Vagina (tissue), 2 donors: ENCODE data around the gene EXOC2. TPM values are rescaled to one million over a fixed set of nuclear protein-coding genes. Genes with fewer than 3 reads are reported as not detected.

Source experiments
- DNase-seq, 2 donors: peaks; one replicate each; pipeline ENCODE4 v3.0.0-alpha.2; 2017; ENCODE audit errors: extremely low spot score in 2 of 2
- H3K27ac ChIP-seq: fragments of 200-600 bp; sonication (generic); one replicate; pipeline ENCODE4 v1.5.1; 2019
- H3K27me3 ChIP-seq: fragments of 200-600 bp; sonication (generic); one replicate; pipeline ENCODE4 v1.5.1; 2019
- H3K36me3 ChIP-seq, 2 donors: fragments of 200-600 bp; sonication (generic); one replicate each; pipeline ENCODE4 v1.5.1; 2017 to 2019
- H3K4me1 ChIP-seq: fragments of 200-600 bp; sonication (generic); one replicate; pipeline ENCODE4 v1.5.1; 2019
- H3K4me3 ChIP-seq, 2 donors: fragments of 200-600 bp; sonication (generic); 1 replicate in 1 of 2; 2 replicates in 1 of 2; pipeline ENCODE4 v1.5.1; 2016 to 2019
- H3K9me3 ChIP-seq: fragments of 200-600 bp; sonication (generic); one replicate; pipeline ENCODE4 v1.5.1; 2019
- CTCF ChIP-seq, 3 experiments: fragments of 450-650 bp in 2 of 3; fragments of 200-600 bp in 1 of 3; sonication (generic) in 1 of 3; IDR thresholded peaks; one replicate each; pipeline ENCODE4 v1.5.1; 2017 to 2019; ENCODE audit warnings: antibody characterized with exemption in 3 of 3, mild to moderate bottlenecking in 2 of 3, moderate library complexity in 2 of 3
- POLR2A ChIP-seq, 2 donors: fragments of 450-650 bp; IDR thresholded peaks; one replicate each; pipeline ENCODE4 v1.6.1; 2017; ENCODE audit warnings: antibody characterized with exemption in 2 of 2, mild to moderate bottlenecking in 2 of 2, moderate library complexity in 2 of 2
- POLR2AphosphoS5 ChIP-seq, 2 donors: sonication (generic); formaldehyde crosslinking; IDR thresholded peaks; one replicate each; pipeline ENCODE4 v1.9.0; 2017; ENCODE audit warnings: antibody characterized with exemption in 2 of 2, mild to moderate bottlenecking in 2 of 2, low read depth in 1 of 2; ENCODE audit not compliant: insufficient read depth in 1 of 2
- intact Hi-C: fragments of 100-400 bp; cut with DNase I; formaldehyde crosslinking; loops from one replicate; pipeline ENCODE4 v1.15.1; 2023
- total RNA-seq: library from RNA; depleted of rRNA; stranded (reverse); fragments of >200 nt; gene quantifications from one replicate; pipeline ENCODE4 v1.2.3, GENCODE V29; 2016

The EXOC2 gene
- total RNA-seq, 1 donor from 2014 or later, result 23.6 TPM

- Histone ChIP-seq H3K9me3 (no peaks in the 10 kb centered on the region), H3K4me1 (no peaks in the 10 kb centered on the region), H3K27ac (no peak overlapping the region), H3K4me3 (no peak overlapping the region), H3K27me3 (no peaks in the 10 kb centered on the region), H3K36me3 (no peaks in the 10 kb centered on the region)
- intact Hi-C loops, result no loop called here
- no peak for TF ChIP-seq CTCF (IDR thresholded peaks at IDR 0.05)
- TF ChIP-seq POLR2A (IDR thresholded peaks at IDR 0.05), result no peak
- TF ChIP-seq POLR2AphosphoS5 (IDR thresholded peaks at IDR 0.05; ENCODE audit: insufficient read depth in 1 of 2, low read depth in 1 of 2), result no peak
- no peak for DNase-seq
These were observed 253.2 kb downstream of the EXOC2 start for GRCh38 chr6:439641-440167.

GRCh38 chr6:438634-439170 is 254.2 kb downstream of the EXOC2 start:
- H3K27me3 ChIP-seq, result no peaks in the 10 kb centered on the region
- H3K9me3 ChIP-seq, result no peaks in the 10 kb centered on the region
- intact Hi-C loops, result no loop called here
- DNase-seq, result peak; percentile 67 to 70
- TF ChIP-seq POLR2A (IDR thresholded peaks at IDR 0.05) (no peak), CTCF (IDR thresholded peaks at IDR 0.05) (no peak), POLR2AphosphoS5 (IDR thresholded peaks at IDR 0.05; ENCODE audit: insufficient read depth in 1 of 2, low read depth in 1 of 2) (no peak)
- H3K36me3 ChIP-seq, result no peaks in the 10 kb centered on the region
- H3K4me1 ChIP-seq, result no peaks in the 10 kb centered on the region
- no peak overlapping the region for H3K4me3 ChIP-seq
- H3K27ac ChIP-seq, result no peak overlapping the region

GRCh38 chr6:437037-437392 is 255.9 kb downstream of the EXOC2 start:
- Histone ChIP-seq H3K27ac (peak overlapping the region; percentile 69), H3K4me3 (no peak overlapping the region), H3K36me3 (no peaks in the 10 kb centered on the region), H3K4me1 (no peaks in the 10 kb centered on the region), H3K27me3 (no peaks in the 10 kb centered on the region), H3K9me3 (no peaks in the 10 kb centered on the region)
- DNase-seq, result peak in 1 of 2 donors; percentile 27
- TF ChIP-seq POLR2A (IDR thresholded peaks at IDR 0.05) (no peak), CTCF (IDR thresholded peaks at IDR 0.05) (no peak), POLR2AphosphoS5 (IDR thresholded peaks at IDR 0.05; ENCODE audit: insufficient read depth in 1 of 2, low read depth in 1 of 2) (no peak)
- intact Hi-C loops, result no loop called here

GRCh38 chr6:436308-437036 is 256.5 kb downstream of the EXOC2 start:
- intact Hi-C loops, result no loop called here
- Histone ChIP-seq H3K9me3 (no peaks in the 10 kb centered on the region), H3K4me3 (no peak overlapping the region), H3K36me3 (no peaks in the 10 kb centered on the region), H3K4me1 (no peaks in the 10 kb centered on the region), H3K27me3 (no peaks in the 10 kb centered on the region), H3K27ac (peak overlapping the region; percentile 69)
- TF ChIP-seq CTCF (IDR thresholded peaks at IDR 0.05) (no peak), POLR2AphosphoS5 (IDR thresholded peaks at IDR 0.05; ENCODE audit: insufficient read depth in 1 of 2, low read depth in 1 of 2) (peak in 1 of 2 donors; percentile 52), POLR2A (IDR thresholded peaks at IDR 0.05) (no peak)
- peak in 1 of 2 donors; percentile 52 for DNase-seq
